A549 (cell line): ENCODE data around the gene BMI1. TPM values are rescaled to one million over a fixed set of nuclear protein-coding genes. Genes with fewer than 3 reads are reported as not detected.

Experiments
- ATAC-seq, 2 experiments: fragments of 200-7000 bp in 1 of 2; fragments of >200 bp in 1 of 2; cut with Nextera tagmentation in 1 of 2; cut with Tn5 transposase in 1 of 2; 3 replicates each; pipeline versions ENCODE4 v1.8.0 to v1.9.1; 2018 to 2020; ENCODE audit warnings: mild to moderate bottlenecking in 1 of 2, moderate library complexity in 1 of 2
- CTCF ChIA-PET: fragments of 300-600 bp; sonication (Branson Sonifier 250); formaldehyde crosslinking; extraction: SDS; loops from one replicate; lab custom pipeline; 2021; ENCODE audit warnings: antibody characterized with exemption, inconsistent platforms; lab: Yijun Ruan, JAX
- POLR2A ChIA-PET: fragments of 350-600 bp; formaldehyde crosslinking; extraction: SDS; loops from one replicate; lab custom pipeline; 2021; ENCODE audit warnings: antibody characterized with exemption, inconsistent platforms; lab: Yijun Ruan, JAX
- DNase-seq, 2 experiments: peaks; one replicate each; pipeline versions ENCODE4 v3.0.0 to v3.0.0-alpha.2; 2011 to 2016; ENCODE audit warnings: low read depth in 1 of 2, low spot score in 1 of 2
- FAIRE-seq: peaks from 2 replicates; lab custom pipeline; 2011; peaks lifted over from hg19 to GRCh38; lab: Jason Lieb, UNC
- H3K27ac ChIP-seq, 2 experiments: fragments of >200 bp; sonication (Bioruptor Twin); formaldehyde crosslinking; 3 replicates each; pipeline ENCODE4 v1.5.1; 2016 to 2017
- H3K4me1 ChIP-seq: fragments of >200 bp; sonication (Bioruptor Twin); formaldehyde crosslinking; 3 replicates; pipeline ENCODE4 v1.6.1; 2016
- H3K4me2 ChIP-seq: fragments of >200 bp; sonication (Bioruptor Twin); formaldehyde crosslinking; 3 replicates; pipeline ENCODE4 v1.6.1; 2016
- H3K4me3 ChIP-seq: fragments of >200 bp; sonication (Bioruptor Twin); formaldehyde crosslinking; 3 replicates; pipeline ENCODE4 v1.5.1; 2016
- H3K9me3 ChIP-seq: fragments of >200 bp; sonication (Bioruptor Twin); formaldehyde crosslinking; 3 replicates; pipeline ENCODE4 v1.6.1; 2016
- BCL3 ChIP-seq: fragments of >200 bp; sonication (Bioruptor Twin); formaldehyde crosslinking; IDR thresholded peaks from 3 replicates; pipeline ENCODE4 v1.6.1; 2016
- CBX8 ChIP-seq: fragments of 200-600 bp; sonication (generic); IDR thresholded peaks from 2 replicates; pipeline ENCODE4 v1.6.1; 2016
- CTCF ChIP-seq: fragments of >200 bp; sonication (Bioruptor Twin); formaldehyde crosslinking; IDR thresholded peaks from 3 replicates; pipeline ENCODE4 v1.5.1; 2016
- E2F6 ChIP-seq: IDR thresholded peaks from 2 replicates; pipeline ENCODE4 v1.6.1; 2012; ENCODE audit warnings: low read depth, borderline replicate concordance
- EHMT2 ChIP-seq: fragments of 200-600 bp; sonication (generic); IDR thresholded peaks from 2 replicates; pipeline ENCODE4 v1.6.1; 2016; ENCODE audit warnings: antibody characterized with exemption, low read depth, mild to moderate bottlenecking, moderate library complexity
- GATA3 ChIP-seq: IDR thresholded peaks from 2 replicates; pipeline ENCODE4 v1.6.1; 2012; ENCODE audit warnings: borderline replicate concordance
- HOXA7 ChIP-seq: fragments of 250-450 bp; sonication (Bioruptor Pico); IDR thresholded peaks from 2 replicates; pipeline ENCODE4 v1.5.0; 2020; ENCODE audit warnings: mild to moderate bottlenecking, moderate library complexity
- JUNB ChIP-seq: fragments of >200 bp; sonication (Bioruptor Twin); formaldehyde crosslinking; IDR thresholded peaks from 2 replicates; pipeline ENCODE4 v1.6.1; 2016
- MAZ ChIP-seq: fragments of 150-350 bp; IDR thresholded peaks from 2 replicates; pipeline ENCODE4 v1.6.1; 2014; ENCODE audit warnings: antibody characterized with exemption, low read depth, low read length, borderline replicate concordance
- NPAS2 ChIP-seq: fragments of 250-450 bp; sonication (Bioruptor Pico); IDR thresholded peaks from 2 replicates; pipeline ENCODE4 v1.8.0; 2022; ENCODE audit warnings: mild to moderate bottlenecking, moderate library complexity, borderline replicate concordance
- PHF8 ChIP-seq: fragments of 200-600 bp; sonication (generic); IDR thresholded peaks from 2 replicates; pipeline ENCODE4 v1.6.1; 2016; ENCODE audit warnings: low read depth, mild to moderate bottlenecking, antibody characterized with exemption, moderate library complexity, borderline replicate concordance
- POLR2A ChIP-seq: IDR thresholded peaks from 2 replicates; pipeline ENCODE4 v1.6.1; 2012; ENCODE audit warnings: mild to moderate bottlenecking, low read length
- RCOR1 ChIP-seq: fragments of 150-350 bp; IDR thresholded peaks from 2 replicates; pipeline ENCODE4 v1.6.1; 2014; ENCODE audit warnings: antibody characterized with exemption, low read length, low read depth
- REST ChIP-seq: fragments of 200-600 bp; sonication (generic); IDR thresholded peaks from 2 replicates; pipeline ENCODE4 v1.6.1; 2016; ENCODE audit warnings: antibody characterized with exemption, mild to moderate bottlenecking, moderate library complexity
- SMC3 ChIP-seq: fragments of >200 bp; sonication (Bioruptor Twin); formaldehyde crosslinking; IDR thresholded peaks from 3 replicates; pipeline ENCODE4 v1.6.1; 2018; ENCODE audit warnings: inconsistent platforms
- ZSCAN20 ChIP-seq: fragments of 250-450 bp; sonication (Bioruptor Pico); IDR thresholded peaks from 2 replicates; pipeline ENCODE4 v1.8.0; 2022; ENCODE audit warnings: mild to moderate bottlenecking, moderate library complexity
- WGBS: methylation state at CpG from one replicate; pipeline ENCODE4 v1.1.6; 2017; ENCODE audit errors: missing lambda C conversion rate; 5-methylcytosine and 5-hydroxymethylcytosine counted together
- polyA plus RNA-seq, 4 experiments: library from polyadenylated mRNA; depleted of rRNA in 3 of 4; stranded (reverse); fragments of >200 nt; fragmentation: RNase III in 1 of 4; extraction: RNeasy Plus Mini Kit Qiagen cat#74134 plus additional on column Dnase treatment in 1 of 4; gene quantifications; 2 replicates in 3 of 4; 3 replicates in 1 of 4; pipeline ENCODE4 v1.2.3, GENCODE V29; 2011 to 2017
- small RNA-seq, 6 experiments: library from RNA; depleted of rRNA; stranded (forward); fragments of <200 nt; gene quantifications; one replicate each; pipeline ENCODE3, GENCODE V24; 2012

Gene BMI1
- polyA plus RNA-seq, 2 of the 4 experiments (the other 2 are of a cell fraction) = 44.4 to 77.3 TPM

- Histone ChIP-seq H3K9me3 (no peaks in the 10 kb centered on the region), H3K4me3 (no peak overlapping the region), H3K4me1 (no peaks in the 10 kb centered on the region), H3K4me2 (no peak overlapping the region), H3K27ac (no peak overlapping the region)
- ATAC-seq = no peak
- no peak for FAIRE-seq
- no peak for DNase-seq
- WGBS = 27% methylated on average over 3 of the region's 3 CpGs
- ChIA-PET CTCF (interaction anchor here (0.9 to 1.2 kb wide), 2 partner anchors 9 to 10 kb away, joined by 3 to 4 read pairs; no protein-coding TSS in a partner anchor), POLR2A (no interaction called here)
- no peak for TF ChIP-seq MAZ
- TF ChIP-seq SMC3 = no peak
- TF ChIP-seq E2F6 = no peak
- no peak for TF ChIP-seq GATA3
- no peak for TF ChIP-seq ZSCAN20 (CRISPR knock-in tag)
- TF ChIP-seq REST = no peak
- no peak for TF ChIP-seq BCL3
- TF ChIP-seq HOXA7 = no peak
- no peak for TF ChIP-seq NPAS2 (CRISPR knock-in tag)
- TF ChIP-seq CBX8 = no peak
- TF ChIP-seq RCOR1 = no peak
- TF ChIP-seq JUNB = no peak
- no peak for TF ChIP-seq POLR2A
- no peak for TF ChIP-seq CTCF
- TF ChIP-seq EHMT2 = no peak
- TF ChIP-seq PHF8 = no peak
Measured at GRCh38 chr10:22379059-22379458, 58.2 kb downstream of the BMI1 start.

Small RNA genes lying within 50 kb of the gene (small RNA-seq; reads per million reads assigned to genes)
- 0 to 1.3 (median 0) reads per million in 6 experiments for gene AL158211.3

Other genes with a start within 250 kb of the BMI1 start
- not detected in 2 replicates for gene EBLN1, start 103.1 kb upstream of the BMI1 start, polyA plus RNA-seq (2011; rRNA removed)
- gene EBLN1, start 103.1 kb upstream of the BMI1 start, polyA plus RNA-seq (2017; fragmentation: RNase III; extraction: RNeasy Plus Mini Kit Qiagen cat#74134 plus additional on column Dnase treatment) = not detected in 3 replicates
- gene COMMD3, start 4.7 kb upstream of the BMI1 start, polyA plus RNA-seq (2011; rRNA removed) = 70.2 and 70.8 TPM in 2 replicates
- gene COMMD3, start 4.7 kb upstream of the BMI1 start, polyA plus RNA-seq (2017; fragmentation: RNase III; extraction: RNeasy Plus Mini Kit Qiagen cat#74134 plus additional on column Dnase treatment) = 42.2 to 47.9 TPM (median 44.8 TPM) in 3 replicates
- gene SPAG6, start 24.4 kb downstream of the BMI1 start, polyA plus RNA-seq (2011; rRNA removed) = 0.04 TPM in 1 of 2 replicates, not detected in the other
- gene SPAG6, start 24.4 kb downstream of the BMI1 start, polyA plus RNA-seq (2017; fragmentation: RNase III; extraction: RNeasy Plus Mini Kit Qiagen cat#74134 plus additional on column Dnase treatment) = 0.05 TPM in 1 of 3 replicates, not detected in the others